NCI-H345 treated with DMSO at 0.1 percent for 48 hours (cell line): ENCODE results near the gene GSPT1.
A peak's percentile ranks its signal among the peaks of the same experiment; 100 is the strongest.
"Not testable (repeated sequence)": the region's sequence is repeated elsewhere in the genome, so short reads cannot be mapped to it uniquely, and the experiment has no call there.

Source experiments
- DNase-seq: peaks from one replicate; lab custom pipeline; 2025; ENCODE audit not compliant: unreplicated experiment; lab: John Stamatoyannopoulos, UW

GSPT1 gene

DNA sequence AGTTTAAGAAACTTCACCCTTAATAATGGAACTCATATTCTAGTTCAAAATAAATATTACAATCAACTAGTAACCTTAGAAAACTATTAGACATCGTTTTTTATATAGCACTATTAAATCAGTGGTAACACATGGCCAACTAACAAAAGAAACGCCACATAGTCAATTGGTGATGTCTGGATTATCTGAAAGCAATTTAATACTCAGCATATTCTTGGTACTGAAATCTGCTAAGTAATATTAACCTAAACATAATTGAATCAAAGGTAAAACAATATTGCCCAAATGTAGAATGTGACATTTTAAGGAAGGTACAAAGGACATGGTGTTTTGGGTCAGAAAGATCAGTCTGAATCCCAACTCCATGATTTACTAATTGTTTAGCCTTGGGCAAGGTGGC lies 53.3 kb downstream of the GSPT1 start:
- no peak for DNase-seq

DNA sequence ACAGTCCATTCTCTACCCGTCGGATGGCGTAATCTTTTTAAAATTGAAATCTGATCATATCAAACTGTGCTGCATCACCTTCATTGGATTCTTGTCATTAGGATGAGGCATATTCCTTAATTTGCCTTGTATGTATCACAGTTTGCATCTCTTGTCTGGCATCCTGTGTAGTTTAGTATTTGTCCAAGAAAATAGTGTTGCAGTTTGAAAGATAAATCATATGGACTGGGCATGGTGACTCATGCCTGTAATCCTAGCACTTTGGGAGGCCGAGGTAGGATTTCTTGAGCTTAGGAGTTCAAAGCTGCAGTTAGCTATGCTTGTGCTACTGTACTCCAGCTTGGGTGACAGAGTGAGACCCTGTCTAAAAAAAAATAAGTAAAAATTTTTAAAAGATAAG lies 58.6 kb downstream of the GSPT1 start:
- no peak for DNase-seq

DNA sequence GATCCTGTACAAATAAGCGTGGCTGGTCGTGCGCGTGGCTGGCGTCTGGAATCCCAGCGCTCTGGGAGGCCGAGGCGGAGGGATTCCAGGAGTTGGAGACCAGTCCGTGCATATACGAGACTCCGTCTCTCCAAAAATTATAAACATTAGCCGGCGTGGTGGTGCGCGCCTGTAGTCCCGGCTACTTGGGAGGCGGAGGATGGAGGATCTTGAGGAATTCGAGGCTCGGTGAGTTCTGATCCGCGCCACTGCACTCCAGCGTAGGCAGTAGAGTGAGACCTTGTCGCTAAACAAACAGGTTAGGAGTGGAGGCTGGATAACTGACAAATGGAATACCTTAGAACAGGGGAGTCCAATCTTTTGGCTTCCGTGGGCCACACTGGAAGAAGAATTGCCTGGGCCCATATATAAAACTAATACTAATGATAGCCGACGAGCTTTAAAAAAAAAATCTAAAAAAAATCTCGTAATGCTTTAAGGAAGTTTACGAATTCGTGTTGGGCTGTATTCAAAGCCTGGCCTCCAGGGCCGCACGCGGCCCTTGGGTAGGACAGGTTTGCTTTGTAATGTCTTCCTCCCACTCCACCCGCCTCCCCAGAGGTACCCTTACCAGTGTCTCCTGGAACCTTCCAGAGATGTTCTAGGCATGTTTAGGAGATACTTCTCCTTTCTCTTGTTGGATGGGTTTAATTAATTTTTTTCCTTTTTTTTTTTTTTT lies 63.5 kb downstream of the GSPT1 start:
- no peak for DNase-seq

DNA sequence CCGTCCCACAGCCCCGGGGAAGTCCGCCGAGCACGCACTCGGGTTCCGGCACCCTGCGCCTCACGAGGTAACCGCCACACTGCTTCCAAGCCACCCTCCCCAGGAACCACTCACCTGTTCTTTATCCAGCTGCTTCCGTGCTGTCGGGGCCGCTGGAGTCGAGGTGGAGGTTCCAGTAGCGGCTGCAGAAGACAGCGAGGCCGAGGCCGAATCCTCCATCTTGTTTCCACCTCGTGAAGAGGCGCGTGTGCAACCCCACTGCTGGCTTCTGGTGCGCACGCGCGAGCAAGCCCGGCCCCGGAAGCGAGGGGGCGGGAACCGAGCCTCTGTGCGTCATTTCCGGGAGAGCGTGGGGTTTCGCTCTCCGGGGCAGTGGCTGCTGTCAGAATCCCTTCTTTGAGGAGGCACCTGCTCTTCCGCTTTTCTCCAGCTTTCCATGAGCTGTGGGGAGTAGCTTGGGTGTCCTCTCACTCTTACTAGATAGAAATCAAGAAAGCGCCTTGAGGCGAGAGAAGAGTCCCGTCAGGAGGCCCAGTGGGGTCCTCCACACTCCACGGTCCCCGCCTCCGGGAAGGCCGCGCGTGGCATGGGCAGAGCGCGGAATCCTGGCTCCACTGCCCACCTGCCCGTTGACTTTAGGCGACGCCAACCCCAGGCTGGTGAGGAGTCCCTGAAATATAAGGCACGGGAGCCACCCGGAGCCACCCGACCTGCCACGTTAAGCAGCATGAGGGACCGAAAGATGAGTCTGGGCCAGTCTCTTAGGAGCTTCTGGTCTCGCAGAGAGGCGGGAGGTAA lies 64.3 kb downstream of the GSPT1 start, which contains the start of gene RSL1D1:
Gene RSL1D1 (minus strand): TSS at position 249 of the 798 bp plus-strand sequence. CDS start 30 bp downstream, at position 219.
- DNase-seq: peak; percentile 87

DNA sequence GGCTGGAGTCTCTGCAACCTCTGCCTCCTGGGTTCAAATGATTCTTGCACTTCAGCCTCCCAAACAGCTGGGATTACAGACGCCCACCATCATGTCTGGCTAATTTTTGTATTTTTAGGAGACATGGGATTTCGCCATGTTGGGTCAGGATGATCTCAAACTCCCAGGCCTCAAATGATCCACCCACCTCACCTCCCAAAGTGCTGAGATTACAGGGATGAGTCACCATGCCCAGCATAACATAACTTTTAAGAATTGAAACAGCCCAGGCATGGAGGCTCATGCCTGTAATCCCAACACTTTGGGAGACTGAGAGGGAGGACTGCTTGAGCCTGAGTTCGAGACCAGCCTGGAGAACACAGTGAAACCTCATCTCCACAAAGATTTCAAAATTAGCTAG lies 66.9 kb downstream of the GSPT1 start:
- DNase-seq: no peak

DNA sequence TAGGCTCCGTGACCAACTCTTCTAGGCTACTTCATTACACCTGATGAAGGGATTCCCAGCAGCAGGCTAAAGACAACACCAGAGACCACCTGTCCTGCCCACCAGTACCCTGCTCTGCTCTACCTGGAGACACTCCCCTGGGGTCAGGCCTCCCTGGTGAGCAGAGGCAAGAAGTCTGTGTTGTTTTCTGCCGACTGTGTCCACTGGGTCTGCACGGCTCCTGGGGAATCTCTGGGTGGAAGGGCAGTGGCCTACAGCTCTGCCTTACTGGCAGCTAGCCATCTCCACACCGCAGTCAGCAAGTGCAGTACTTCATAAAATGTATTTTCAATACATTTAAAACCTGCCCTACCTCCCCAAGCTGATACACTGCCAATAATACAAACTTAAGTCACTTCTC lies 71.3 kb downstream of the GSPT1 start:
- DNase-seq: no peak

DNA sequence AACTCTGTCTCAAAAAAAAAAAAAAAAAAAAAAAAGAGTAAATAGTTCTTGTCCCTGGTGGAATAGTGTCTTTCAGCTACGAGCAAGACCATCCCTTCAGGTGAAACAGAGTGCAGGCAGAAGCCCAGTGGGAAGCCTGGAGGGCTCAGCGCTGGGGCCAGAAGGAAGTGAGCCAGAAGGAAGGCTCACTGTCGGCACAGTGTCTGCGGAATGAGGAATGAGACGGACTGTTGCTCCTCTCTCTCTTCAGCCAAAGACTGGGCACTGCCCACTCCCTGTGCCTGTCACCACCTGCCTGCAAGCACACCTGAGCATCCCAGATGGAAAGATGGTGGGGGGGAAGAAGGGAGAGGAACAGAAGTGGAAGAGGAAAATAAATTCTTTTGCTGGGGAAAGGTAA lies 71.9 kb downstream of the GSPT1 start:
- DNase-seq: no peak

DNA sequence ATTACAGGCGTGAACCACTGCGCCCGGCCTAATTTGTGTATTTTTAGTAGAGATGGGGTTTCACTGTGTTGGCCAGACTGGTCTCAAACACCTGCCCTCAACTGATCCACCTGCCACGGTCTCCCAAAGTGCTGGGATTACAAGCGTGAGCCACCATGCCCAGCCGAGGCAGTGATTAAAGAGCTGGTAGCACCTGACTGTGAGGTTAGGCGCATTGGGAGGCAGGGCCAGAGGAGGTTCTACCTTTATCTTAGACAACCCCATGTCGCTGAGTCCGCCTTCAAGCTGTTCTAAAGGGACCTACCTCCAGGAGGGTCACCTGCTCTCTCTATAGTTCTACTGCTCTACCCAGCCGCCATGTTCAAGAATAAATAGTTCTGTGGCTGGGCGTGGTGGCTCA lies 72.5 kb downstream of the GSPT1 start:
- no peak for DNase-seq

DNA sequence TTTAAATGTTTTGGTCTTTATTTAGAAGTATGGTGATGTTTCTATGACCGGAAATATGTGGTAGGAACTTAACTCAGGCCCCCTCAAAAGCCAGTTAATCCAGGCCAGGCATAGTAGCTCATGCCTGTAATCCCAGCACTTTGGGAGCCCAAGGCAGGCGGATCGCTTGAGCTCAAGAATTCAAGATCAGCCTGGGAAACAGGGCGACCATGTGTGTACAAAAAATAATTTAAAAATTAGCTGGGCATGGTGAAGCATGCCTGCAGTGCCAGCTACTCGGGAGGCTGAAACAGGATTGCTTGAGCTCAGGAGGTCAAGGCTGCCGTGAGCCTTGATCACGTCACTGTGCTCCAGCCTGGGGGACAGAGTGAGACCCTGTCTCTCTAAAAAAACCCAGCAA lies 74.7 kb downstream of the GSPT1 start:
- DNase-seq: no peak

DNA sequence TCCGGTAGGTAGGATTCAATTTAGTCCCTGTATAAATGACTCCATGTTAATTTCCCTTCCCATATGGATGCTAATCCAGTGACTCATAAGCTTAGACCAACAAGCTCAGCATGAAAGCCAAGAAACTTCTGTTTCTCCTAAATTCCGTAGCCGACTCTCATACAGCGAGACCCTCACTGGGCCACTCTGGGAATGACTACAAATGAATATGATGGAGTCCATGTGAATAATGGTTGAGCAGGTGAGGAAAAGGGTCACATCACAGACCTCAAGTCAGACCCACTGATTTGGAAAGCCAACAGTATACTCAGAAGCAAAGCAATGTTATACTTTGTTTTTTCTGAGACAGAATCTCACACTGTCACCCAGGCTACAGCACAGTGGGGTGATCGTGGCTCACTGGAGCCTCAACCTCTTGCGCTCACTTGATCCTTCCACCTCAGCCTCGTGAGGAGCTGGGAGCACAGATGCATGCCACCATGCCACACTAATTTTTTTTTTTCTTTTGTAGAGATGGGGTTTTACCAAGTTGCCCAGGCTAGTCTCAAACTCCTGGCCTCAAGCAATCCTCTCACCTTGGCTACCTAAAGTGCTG lies 79.0 kb downstream of the GSPT1 start:
- no peak for DNase-seq

DNA sequence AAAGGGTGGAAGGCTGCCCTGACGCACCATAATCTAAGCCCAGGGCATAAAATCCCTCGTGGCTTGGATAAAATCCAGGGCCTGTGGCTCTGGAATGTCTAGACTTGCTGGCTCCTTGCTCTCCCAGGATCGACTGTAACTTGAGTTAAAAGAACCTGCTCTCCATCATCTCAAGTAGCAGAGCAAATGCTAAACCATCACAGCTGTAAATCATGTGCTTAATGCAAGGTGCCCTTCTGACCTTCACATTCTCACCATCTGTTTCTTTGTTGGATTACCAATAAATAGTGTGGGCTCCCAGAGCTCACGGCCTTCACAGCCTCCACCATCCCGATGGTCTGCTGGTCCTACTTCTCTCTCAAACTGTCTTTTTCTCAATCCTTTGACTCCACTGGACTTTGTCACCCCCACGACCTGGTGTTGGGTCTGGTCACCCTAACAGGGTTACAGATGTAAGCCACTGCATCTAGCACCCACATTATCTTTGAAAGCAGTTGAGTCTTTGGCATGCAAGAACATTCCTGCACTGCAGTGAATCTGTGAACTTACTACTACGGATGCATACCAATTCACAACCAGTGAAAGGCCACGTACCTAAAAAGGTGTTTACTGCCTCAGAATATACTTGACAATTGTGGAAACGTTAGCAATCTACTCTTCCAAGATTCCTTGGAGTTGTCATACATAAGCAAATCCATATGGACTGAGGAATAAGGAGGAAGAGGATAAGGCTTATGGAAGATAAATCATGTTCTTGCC lies 79.7 kb downstream of the GSPT1 start:
- no peak for DNase-seq

DNA sequence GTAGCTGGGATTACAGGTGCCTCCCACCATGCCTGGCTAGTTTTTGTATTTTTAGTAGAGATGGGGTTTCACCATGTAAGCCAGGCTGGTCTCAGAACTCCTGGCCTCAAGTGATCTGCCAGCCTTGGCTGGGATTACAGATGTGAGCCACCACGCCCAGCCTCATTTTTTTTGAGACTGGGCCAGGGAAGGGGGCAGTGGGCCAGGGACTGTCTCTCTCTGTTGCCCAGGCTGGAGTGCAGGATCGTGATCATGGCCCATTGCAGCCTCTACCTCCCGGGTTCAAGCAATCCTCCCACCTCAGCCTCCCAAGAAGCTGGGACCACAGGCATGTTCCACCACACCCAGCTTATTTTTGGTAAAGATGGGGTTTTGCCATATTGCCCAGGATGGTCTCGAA lies 80.4 kb downstream of the GSPT1 start:
- no peak for DNase-seq

DNA sequence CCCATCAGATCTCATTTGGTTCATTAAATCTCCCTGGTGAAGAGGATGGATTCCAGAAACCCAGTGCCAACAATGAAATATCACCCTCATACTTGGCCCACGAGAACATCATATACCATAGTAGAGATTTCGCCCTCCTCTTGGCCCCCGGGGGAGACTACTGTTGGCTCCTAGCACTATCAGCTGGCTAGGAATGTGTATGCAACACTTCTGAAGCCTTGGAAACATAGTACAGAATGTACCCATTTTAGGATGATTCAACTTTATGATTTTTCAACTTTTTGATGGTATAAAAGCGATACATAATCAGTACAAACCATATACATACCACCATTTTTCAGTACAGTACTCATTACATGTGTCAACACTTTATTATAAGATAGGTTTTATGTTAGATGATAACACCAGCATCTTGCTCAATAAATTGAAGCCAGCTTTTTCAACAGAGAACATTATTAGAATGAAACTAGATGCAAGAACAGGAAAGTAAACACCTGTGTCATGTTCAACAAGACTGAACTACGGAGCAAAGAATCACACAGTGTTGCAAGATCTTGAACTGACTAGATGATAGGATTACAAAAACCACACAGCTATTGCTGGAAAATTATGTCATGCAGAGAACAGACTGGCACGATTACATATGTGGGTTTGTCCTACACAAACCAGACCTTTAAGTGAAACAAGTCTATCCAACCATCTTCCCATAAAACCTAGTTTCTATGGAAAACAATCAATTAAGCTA lies 81.6 kb downstream of the GSPT1 start:
- DNase-seq: no peak

DNA sequence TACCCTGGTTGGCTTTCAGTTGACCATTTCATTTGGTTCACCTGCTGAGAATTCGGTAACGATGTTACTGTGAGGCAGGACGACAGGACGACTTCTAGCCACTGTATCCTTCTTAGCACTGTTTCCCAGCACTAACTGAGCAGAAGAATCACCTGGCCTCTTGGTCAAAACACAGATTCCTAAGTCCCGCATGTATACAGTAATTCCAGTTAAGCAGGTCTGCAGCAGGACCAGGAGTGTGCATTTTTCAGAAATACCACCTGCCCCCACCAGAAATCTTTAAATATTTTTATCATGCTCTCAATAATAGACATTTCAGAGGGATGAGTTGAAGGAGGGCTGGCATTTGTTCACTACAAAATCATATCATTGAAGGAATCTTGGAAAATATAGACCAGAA lies 87.1 kb downstream of the GSPT1 start:
- DNase-seq: no peak

DNA sequence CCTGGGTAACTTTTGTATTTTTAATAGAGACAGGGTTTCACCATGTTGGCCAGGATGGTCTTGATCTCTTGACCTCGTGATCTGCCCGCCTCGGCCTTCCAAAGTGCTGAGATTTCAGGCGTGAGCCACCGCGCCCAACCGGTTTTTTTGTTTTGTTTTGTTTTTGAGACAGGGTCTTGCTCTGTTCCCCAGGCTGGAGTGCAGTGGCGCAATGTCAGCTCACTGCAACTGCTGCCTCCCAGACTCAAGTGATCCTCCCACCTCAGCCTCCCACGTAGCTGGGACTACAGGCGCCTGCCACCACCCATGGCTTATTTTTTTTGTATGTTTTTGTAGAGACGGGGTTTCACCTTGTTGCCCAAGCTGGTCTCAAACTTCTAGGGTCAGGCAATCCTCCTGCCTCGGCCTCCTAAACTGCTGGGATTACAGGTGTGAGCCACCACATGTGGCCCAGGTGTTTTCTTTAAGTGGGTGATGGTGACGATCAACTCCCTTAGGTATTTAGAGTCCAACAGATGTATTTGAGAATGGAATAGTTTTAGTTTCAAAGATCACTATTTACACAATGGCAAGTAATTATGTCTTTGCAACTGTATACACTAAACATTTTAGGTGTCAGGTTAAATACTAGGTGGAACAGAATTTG lies 90.1 kb downstream of the GSPT1 start:
- DNase-seq: not testable (repeated sequence)

DNA sequence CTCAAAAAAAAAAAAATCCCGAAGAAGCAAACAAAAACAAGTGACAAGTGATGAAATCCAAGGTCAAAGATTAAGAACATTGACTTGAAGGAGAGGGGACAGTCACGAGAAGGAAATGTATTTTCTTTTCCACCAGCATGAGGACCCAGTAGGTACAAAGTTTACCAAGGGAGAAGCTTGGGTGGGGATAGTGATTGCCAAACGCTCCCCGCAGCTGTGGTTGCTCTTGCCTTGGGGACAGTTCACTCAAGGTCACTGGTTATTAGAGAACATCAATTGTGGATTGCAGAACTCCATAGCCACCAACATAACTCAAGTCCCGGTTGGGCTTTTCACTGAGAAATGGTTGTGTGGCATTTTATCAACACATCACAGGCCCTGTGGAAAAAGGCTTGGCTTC lies 91.4 kb downstream of the GSPT1 start:
- no peak for DNase-seq

DNA sequence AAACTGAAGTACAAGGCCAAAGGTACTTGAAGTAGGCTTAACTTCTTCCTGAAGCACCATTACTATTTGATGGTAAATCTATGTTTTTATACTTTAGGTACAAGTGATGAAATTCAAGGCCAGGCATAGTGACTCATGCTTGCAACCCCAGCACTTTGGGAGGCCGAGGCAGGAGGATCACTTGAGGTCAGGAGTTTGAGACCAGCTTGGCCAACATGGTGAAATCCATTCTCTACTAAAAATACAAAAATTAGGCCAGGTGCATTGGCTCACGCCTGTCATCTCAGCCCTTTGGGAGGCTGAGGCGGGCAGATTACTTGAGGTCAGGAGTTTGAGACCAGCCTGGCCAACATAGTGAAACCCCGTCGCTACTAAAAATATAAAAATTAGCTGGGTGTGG lies 92.1 kb downstream of the GSPT1 start:
- DNase-seq: not testable (repeated sequence)

DNA sequence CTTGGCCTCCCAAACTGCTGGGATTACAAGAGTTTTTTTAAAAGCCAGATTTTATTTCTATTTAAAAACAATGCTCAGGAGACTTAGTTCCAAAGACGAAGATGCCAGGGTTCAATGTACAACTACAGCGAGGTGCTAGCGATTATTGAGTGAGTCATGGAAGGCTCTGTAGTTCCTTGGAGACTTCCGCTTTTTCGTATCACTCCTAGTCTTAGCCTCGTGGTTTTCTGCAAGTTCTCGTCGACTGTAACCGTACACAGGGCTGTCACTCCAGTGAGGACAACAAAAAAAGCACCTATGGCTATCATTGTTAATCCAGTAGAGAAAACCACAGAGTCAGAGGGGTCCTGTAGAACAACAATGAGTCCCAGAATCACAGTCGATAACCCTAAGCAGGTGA lies 96.0 kb downstream of the GSPT1 start:
- DNase-seq: no peak

DNA sequence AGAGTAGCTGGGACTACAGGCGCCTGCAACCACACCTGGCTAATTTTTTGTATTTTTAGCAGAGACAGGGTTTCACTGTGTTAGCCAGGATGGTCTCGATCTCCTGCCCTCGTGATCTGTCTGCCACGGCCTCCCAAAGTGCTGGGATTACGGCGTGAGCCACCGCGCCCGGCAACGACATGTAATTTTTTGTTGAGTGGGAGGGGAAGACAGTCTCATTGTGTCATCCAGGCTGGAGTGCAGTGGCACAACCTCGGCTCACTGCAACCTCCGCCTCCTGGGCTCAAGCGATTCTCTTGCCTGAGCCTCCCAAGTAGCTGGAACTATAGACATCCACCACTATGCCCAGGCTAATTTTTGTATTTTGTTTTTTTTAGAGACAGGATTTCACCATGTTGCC lies 96.8 kb downstream of the GSPT1 start:
- not testable (repeated sequence) for DNase-seq
